ENCODE measurements around the gene BMPER. TPM values are rescaled to one million over a fixed set of nuclear protein-coding genes. Genes with fewer than 3 reads are reported as not detected.

Gene BMPER
- total RNA-seq, 1 experiment from 2014 or later = 6.7 TPM

GRCh38 chr7:34087892-34088891, 182.9 kb downstream of the BMPER start:
- Histone ChIP-seq H3K4me1 (ENCODE audit: insufficient read depth, low read length, poor library complexity, severe bottlenecking) (peaks cover 20% of the 10 kb centered on the region), H3K9me3 (ENCODE audit: low read depth, low read length, poor library complexity, severe bottlenecking) (no peaks in the 10 kb centered on the region), H3K4me3 (ENCODE audit: low read depth, low read length, poor library complexity, severe bottlenecking) (no peak overlapping the region), H3K27ac (ENCODE audit: low read depth, low read length, poor library complexity, severe bottlenecking) (peak overlapping the region; percentile 51), H3K27me3 (replicated peaks; ENCODE audit: insufficient read depth, low read depth, low read length, poor library complexity) (no peaks in the 10 kb centered on the region), H3K36me3 (ENCODE audit: insufficient read depth, low read length, poor library complexity, severe bottlenecking) (no peaks in the 10 kb centered on the region)
- intact Hi-C loops (cut with micrococcal nuclease; ENCODE audit: unreplicated experiment) = loop anchor here (1.0 to 5.0 kb wide), 2 partner anchors 41 to 106 kb away; no protein-coding TSS in a partner anchor
- ChIA-PET CTCF (interaction anchor here (0.8 to 2.1 kb wide), 8 partner anchors 14 to 156 kb away, joined by 3 to 34 read pairs (median 4); no protein-coding TSS in a partner anchor), POLR2A (ENCODE audit: low non-redundant PET) (interaction anchor here (0.7 kb wide), 1 partner anchor 855 kb away, joined by 3 read pairs; no protein-coding TSS in a partner anchor)
- peak; percentile 77 for DNase-seq (ENCODE audit: low spot score)
- no TSS peak for BruUV-seq (replicated peaks)
- TF ChIP-seq EZH2 (IDR thresholded peaks at IDR 0.05; ENCODE audit: borderline replicate concordance, low read depth, low read length, poor library complexity, severe bottlenecking) = no peak
- TF ChIP-seq CTCF (conservative IDR thresholded peaks at IDR 0.05; ENCODE audit: low read depth, low read length) = peak; percentile 88

DNA sequence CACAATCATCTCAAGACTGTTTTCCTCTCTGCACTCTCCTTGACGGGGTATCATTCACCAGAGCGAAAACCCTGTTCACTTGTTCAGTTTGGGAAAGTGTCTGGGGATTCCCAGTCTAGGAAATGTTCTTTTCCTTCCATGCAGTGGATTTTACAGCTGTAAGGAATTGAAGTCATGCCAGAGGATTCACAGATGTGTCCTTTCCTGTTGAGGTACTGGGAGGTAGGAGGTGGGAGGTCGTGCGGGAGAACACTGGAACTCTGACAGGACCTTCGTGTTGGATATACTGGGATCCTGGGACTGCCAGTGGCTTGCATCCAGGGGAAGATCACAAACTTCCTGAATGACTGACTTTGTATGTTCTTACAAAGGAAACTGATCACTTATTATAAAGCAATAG, 185.5 kb downstream of the BMPER start:
- no peaks in the 10 kb centered on the region for H3K9me3 ChIP-seq (ENCODE audit: low read depth, low read length, poor library complexity, severe bottlenecking)
- H3K4me3 ChIP-seq (ENCODE audit: low read depth, low read length, poor library complexity, severe bottlenecking) = no peak overlapping the region
- intact Hi-C loops (cut with micrococcal nuclease; ENCODE audit: unreplicated experiment) = loop anchor here (1.0 to 5.0 kb wide), 3 partner anchors 37 to 341 kb away; no protein-coding TSS in a partner anchor
- BruUV-seq (replicated peaks) = no TSS peak
- ChIA-PET POLR2A (ENCODE audit: low non-redundant PET) (no interaction called here), CTCF (interaction anchor here (0.6 to 1.3 kb wide), 2 partner anchors 108 to 680 kb away, joined by 3 to 4 read pairs; no protein-coding TSS in a partner anchor)
- peaks cover 20% of the 10 kb centered on the region for H3K4me1 ChIP-seq (ENCODE audit: insufficient read depth, low read length, poor library complexity, severe bottlenecking)
- no peak for DNase-seq (ENCODE audit: low spot score)
- H3K36me3 ChIP-seq (ENCODE audit: insufficient read depth, low read length, poor library complexity, severe bottlenecking) = no peaks in the 10 kb centered on the region
- no peak for TF ChIP-seq EZH2 (IDR thresholded peaks at IDR 0.05; ENCODE audit: borderline replicate concordance, low read depth, low read length, poor library complexity, severe bottlenecking)
- TF ChIP-seq CTCF (conservative IDR thresholded peaks at IDR 0.05; ENCODE audit: low read depth, low read length) = no peak
- peak overlapping the region; percentile 34 for H3K27ac ChIP-seq (ENCODE audit: low read depth, low read length, poor library complexity, severe bottlenecking)
- H3K27me3 ChIP-seq (replicated peaks; ENCODE audit: insufficient read depth, low read depth, low read length, poor library complexity) = no peaks in the 10 kb centered on the region

DNA sequence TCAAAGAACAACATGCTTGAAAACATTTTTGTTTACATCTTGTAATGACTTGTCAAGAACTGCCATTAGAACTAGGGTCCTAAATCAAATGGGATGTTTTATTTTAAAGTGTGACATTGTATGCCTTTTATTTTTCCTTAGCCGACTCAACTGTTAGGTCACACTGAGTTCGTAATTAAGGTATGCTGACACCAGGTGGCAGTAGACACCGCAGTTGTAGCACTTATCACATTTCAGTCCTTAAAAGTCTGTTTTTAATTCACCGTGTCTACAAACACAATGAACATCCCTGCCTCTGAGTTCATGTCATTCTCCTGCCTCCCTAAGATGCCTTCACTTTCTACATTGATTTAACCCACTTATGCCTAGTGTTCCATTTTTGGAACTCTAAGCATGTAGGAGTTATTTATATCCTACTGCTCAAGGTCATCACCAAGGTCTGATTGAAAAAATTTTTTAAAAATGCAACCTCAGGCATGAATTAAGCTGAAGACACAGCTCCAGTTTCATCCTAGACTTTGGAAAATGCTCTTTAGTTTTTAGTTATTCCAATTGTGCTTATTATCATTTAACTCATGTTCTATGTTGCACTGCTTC, 186.1 kb downstream of the BMPER start:
- H3K4me3 ChIP-seq (ENCODE audit: low read depth, low read length, poor library complexity, severe bottlenecking) = no peak overlapping the region
- H3K36me3 ChIP-seq (ENCODE audit: insufficient read depth, low read length, poor library complexity, severe bottlenecking) = no peaks in the 10 kb centered on the region
- no peak overlapping the region for H3K27ac ChIP-seq (ENCODE audit: low read depth, low read length, poor library complexity, severe bottlenecking)
- no peaks in the 10 kb centered on the region for H3K9me3 ChIP-seq (ENCODE audit: low read depth, low read length, poor library complexity, severe bottlenecking)
- no peaks in the 10 kb centered on the region for H3K27me3 ChIP-seq (replicated peaks; ENCODE audit: insufficient read depth, low read depth, low read length, poor library complexity)
- intact Hi-C loops (cut with micrococcal nuclease; ENCODE audit: unreplicated experiment) = loop anchor here (1.0 to 5.0 kb wide), 3 partner anchors 37 to 341 kb away; no protein-coding TSS in a partner anchor
- DNase-seq (ENCODE audit: low spot score) = peak; percentile 78
- BruUV-seq (replicated peaks) = no TSS peak
- TF ChIP-seq CTCF (conservative IDR thresholded peaks at IDR 0.05; ENCODE audit: low read depth, low read length) (peak; percentile 77), EZH2 (IDR thresholded peaks at IDR 0.05; ENCODE audit: borderline replicate concordance, low read depth, low read length, poor library complexity, severe bottlenecking) (no peak)
- CTCF ChIA-PET = interaction anchor here (0.6 to 1.3 kb wide), 3 partner anchors 39 to 681 kb away, joined by 3 to 4 read pairs (median 4); no protein-coding TSS in a partner anchor
- POLR2A ChIA-PET (ENCODE audit: low non-redundant PET) = no interaction called here
- peaks cover 20% of the 10 kb centered on the region for H3K4me1 ChIP-seq (ENCODE audit: insufficient read depth, low read length, poor library complexity, severe bottlenecking)
